Measurements from ENCODE around the gene C8G.

C8G gene

GRCh38 chr9:136950656-136951276 lies 5.7 kb downstream of the C8G start:
- Histone ChIP-seq H3K4me3 (peak overlapping the region in 5 of 7 experiments; percentile 44 to 70 (median 56)), H3K27ac (peak overlapping the region in 17 of 21 experiments; percentile 57 to 97 (median 84))

GRCh38 chr9:136951541-136952320 lies 6.7 kb downstream of the C8G start, which contains the start of gene LCN12:
TSS of gene LCN12 (plus strand) at chr9:136952273. CDS start at chr9:136952328, 55 bp downstream.
- Histone ChIP-seq H3K4me3 (no peak within 1 kb of the TSS), H3K27ac (peak within 1 kb of the TSS in 1 of 21 experiments; percentile 25)

- peak overlapping the region in 1 of 21 experiments; percentile 25 for H3K27ac ChIP-seq
- no peak overlapping the region for H3K4me3 ChIP-seq
Observed at GRCh38 chr9:136952321-136952850, 7.3 kb downstream of the C8G start.

GRCh38 chr9:136952876-136953770 lies 8.1 kb downstream of the C8G start:
- Histone ChIP-seq H3K4me3 (no peak overlapping the region), H3K27ac (peak overlapping the region in 1 of 21 experiments; percentile 25)

GRCh38 chr9:136953771-136954269 lies 8.8 kb downstream of the C8G start:
- Histone ChIP-seq H3K27ac (no peak overlapping the region), H3K4me3 (no peak overlapping the region)

GRCh38 chr9:136954270-136955083 lies 9.4 kb downstream of the C8G start:
- H3K27ac ChIP-seq = no peak overlapping the region
- H3K4me3 ChIP-seq = no peak overlapping the region

GRCh38 chr9:136955202-136955942 lies 10.3 kb downstream of the C8G start:
- Histone ChIP-seq H3K4me3 (no peak overlapping the region), H3K27ac (no peak overlapping the region)

GRCh38 chr9:136955943-136956335 lies 10.9 kb downstream of the C8G start:
- Histone ChIP-seq H3K4me3 (no peak overlapping the region), H3K27ac (no peak overlapping the region)

- H3K27ac ChIP-seq = no peak overlapping the region
- no peak overlapping the region for H3K4me3 ChIP-seq
Observed at GRCh38 chr9:136956604-136957003, 11.6 kb downstream of the C8G start.

GRCh38 chr9:136957461-136957860 lies 12.4 kb downstream of the C8G start:
- Histone ChIP-seq H3K27ac (no peak overlapping the region), H3K4me3 (no peak overlapping the region)

- Histone ChIP-seq H3K4me3 (no peak overlapping the region), H3K27ac (no peak overlapping the region)
Observed at GRCh38 chr9:136957901-136958300, 12.9 kb downstream of the C8G start.

GRCh38 chr9:136958473-136958872 lies 13.4 kb downstream of the C8G start:
- no peak overlapping the region for H3K27ac ChIP-seq

GRCh38 chr9:136958898-136959850 lies 14.1 kb downstream of the C8G start:
- peak overlapping the region in 6 of 21 experiments; percentile 12 to 80 (median 53) for H3K27ac ChIP-seq
- no peak overlapping the region for H3K4me3 ChIP-seq

More at GRCh38 chr9:136958473-136958872, 13.4 kb downstream of the C8G start:
- H3K4me3 ChIP-seq = no peak overlapping the region

GRCh38 chr9:136960212-136960937 lies 15.3 kb downstream of the C8G start:
- Histone ChIP-seq H3K4me3 (no peak overlapping the region), H3K27ac (peak overlapping the region in 4 of 21 experiments; percentile 46 to 80 (median 64))

GRCh38 chr9:136960938-136961275 lies 15.9 kb downstream of the C8G start:
- no peak overlapping the region for H3K4me3 ChIP-seq
- H3K27ac ChIP-seq = peak overlapping the region in 4 of 21 experiments; percentile 16 to 69 (median 45)

GRCh38 chr9:136961279-136962065 lies 16.4 kb downstream of the C8G start:
- Histone ChIP-seq H3K4me3 (no peak overlapping the region), H3K27ac (peak overlapping the region in 9 of 21 experiments; percentile 12 to 69 (median 39))
